NCI-H69 (cell line): ENCODE data around the gene NPAS2.

Experiments used
- DNase-seq: peaks from one replicate; lab custom pipeline; 2025; lab: John Stamatoyannopoulos, UW

The NPAS2 gene

GRCh38 chr2:100988630-100989417, 168.9 kb downstream of the NPAS2 start:
- DNase-seq, result no peak

GRCh38 chr2:100989666-100990065, 169.7 kb downstream of the NPAS2 start:
- DNase-seq, result no peak

- peak; percentile 42 for DNase-seq
These were observed 170.2 kb downstream of the NPAS2 start for GRCh38 chr2:100990166-100990565.

- DNase-seq, result peak; percentile 2
These were observed 170.9 kb downstream of the NPAS2 start for GRCh38 chr2:100990650-100991403.

GRCh38 chr2:100991404-100991773, 171.4 kb downstream of the NPAS2 start:
- DNase-seq, result no peak

GRCh38 chr2:100992262-100992661, 172.3 kb downstream of the NPAS2 start:
- no peak for DNase-seq

- DNase-seq, result no peak
These were observed 173.4 kb downstream of the NPAS2 start for GRCh38 chr2:100993294-100993693.

- no peak for DNase-seq
These were observed 175.6 kb downstream of the NPAS2 start for GRCh38 chr2:100995309-100996075.

- DNase-seq, result no peak
These were observed 177.7 kb downstream of the NPAS2 start for GRCh38 chr2:100997509-100998234.

- DNase-seq, result no peak
These were observed 178.3 kb downstream of the NPAS2 start for GRCh38 chr2:100998235-100998573.

- no peak for DNase-seq
These were observed 180.1 kb downstream of the NPAS2 start for GRCh38 chr2:100999995-101000394.

GRCh38 chr2:101001691-101002561, 182.0 kb downstream of the NPAS2 start, which contains the start of gene RPL31:
Gene RPL31, plus strand, starts transcription at chr2:101002289. Its CDS starts 413 bp downstream, at chr2:101002702.
- DNase-seq, result peak; percentile 95

- DNase-seq, result peak; percentile 33
These were observed 182.8 kb downstream of the NPAS2 start for GRCh38 chr2:101002562-101003277.

- DNase-seq, result no peak
These were observed 183.4 kb downstream of the NPAS2 start for GRCh38 chr2:101003278-101003775.

- DNase-seq, result no peak
These were observed 184.8 kb downstream of the NPAS2 start for GRCh38 chr2:101004620-101005325.

- no peak for DNase-seq
These were observed 186.3 kb downstream of the NPAS2 start for GRCh38 chr2:101006065-101006715.

- no peak for DNase-seq
These were observed 187.7 kb downstream of the NPAS2 start for GRCh38 chr2:101007415-101008345.

- no peak for DNase-seq
These were observed 191.2 kb downstream of the NPAS2 start for GRCh38 chr2:101011152-101011551.
